ENCODE data around the gene RAC3.

GRCh38 chr17:82050152-82050760 lies 18.8 kb downstream of the RAC3 start:
- no peak for TF ChIP-seq CTCF (IDR thresholded peaks at IDR 0.05)
- TF ChIP-seq POLR2A (IDR thresholded peaks at IDR 0.05): no peak
- no peak for TF ChIP-seq POLR2AphosphoS5 (IDR thresholded peaks at IDR 0.05)
- TF ChIP-seq EP300 (IDR thresholded peaks at IDR 0.05): no peak

Measured in sigmoid colon (tissue), 4 donors.